NCI-H146 treated with DMSO at 0.1 percent for 48 hours (cell line): ENCODE measurements around the gene INAVA.
"Not testable (repeated sequence)": the region's sequence is repeated elsewhere in the genome, so short reads cannot be mapped to it uniquely, and the experiment has no call there.

Experiments
- DNase-seq: peaks from one replicate; lab custom pipeline; 2025; ENCODE audit not compliant: unreplicated experiment; lab: John Stamatoyannopoulos, UW

Gene INAVA

DNA sequence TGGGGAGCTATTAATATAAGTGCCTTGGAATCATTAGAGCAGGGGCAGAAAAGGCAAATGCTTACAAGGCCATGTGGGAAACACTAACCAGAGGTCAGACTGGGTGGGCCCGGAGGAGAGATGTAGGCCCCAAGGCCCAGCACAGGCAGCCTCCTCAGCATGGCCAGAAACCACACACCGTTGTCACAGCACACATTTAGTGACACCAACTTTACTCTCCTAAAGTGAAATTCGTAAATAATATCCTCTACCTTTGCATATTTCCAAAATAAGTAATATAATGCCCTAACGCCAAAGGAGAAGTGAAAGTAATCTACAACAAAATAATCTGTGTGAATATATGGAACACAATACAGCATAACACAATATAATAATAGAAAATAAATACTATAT is 66.2 kb downstream of the INAVA start:
- DNase-seq, result no peak

DNA sequence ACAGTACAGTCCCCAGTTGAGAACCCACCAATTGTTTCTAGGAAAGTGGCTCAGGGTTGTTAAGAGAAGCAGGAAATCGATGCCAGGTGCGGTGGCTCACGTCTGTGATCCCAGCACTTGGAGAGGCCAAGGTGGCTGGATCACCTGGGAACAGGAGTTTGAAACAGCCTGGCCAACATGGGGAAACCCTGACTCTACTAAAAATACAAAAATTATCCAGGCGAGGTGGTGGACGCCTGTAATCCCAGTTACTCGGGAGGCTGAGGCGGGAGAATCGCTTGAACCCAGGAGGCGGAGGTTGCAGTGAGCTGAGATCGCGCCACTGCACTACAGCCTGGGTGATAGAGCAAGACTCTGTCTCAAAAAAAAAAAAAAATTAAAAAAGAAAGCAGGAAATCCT is 67.5 kb downstream of the INAVA start:
- DNase-seq, result not testable (repeated sequence)

DNA sequence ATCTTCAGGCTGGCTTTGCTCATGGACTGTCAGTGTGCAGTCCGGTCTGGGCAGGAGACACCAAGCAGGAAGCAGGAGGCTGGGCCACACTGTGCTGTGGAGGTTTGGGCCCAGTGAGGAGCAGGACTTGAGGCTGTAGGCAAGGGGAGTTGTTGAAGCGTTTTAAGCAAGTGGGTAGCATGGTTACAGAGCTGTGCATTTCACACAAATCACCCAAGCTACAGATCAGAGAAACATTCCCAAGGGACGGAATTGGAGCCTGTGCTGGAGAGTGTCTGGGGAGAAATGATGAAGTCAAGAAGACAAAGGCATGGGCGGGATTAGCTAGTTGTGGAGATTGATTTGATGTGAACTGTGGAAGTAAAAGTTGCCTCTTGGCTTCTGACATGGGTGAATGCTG is 67.9 kb downstream of the INAVA start:
- no peak for DNase-seq

DNA sequence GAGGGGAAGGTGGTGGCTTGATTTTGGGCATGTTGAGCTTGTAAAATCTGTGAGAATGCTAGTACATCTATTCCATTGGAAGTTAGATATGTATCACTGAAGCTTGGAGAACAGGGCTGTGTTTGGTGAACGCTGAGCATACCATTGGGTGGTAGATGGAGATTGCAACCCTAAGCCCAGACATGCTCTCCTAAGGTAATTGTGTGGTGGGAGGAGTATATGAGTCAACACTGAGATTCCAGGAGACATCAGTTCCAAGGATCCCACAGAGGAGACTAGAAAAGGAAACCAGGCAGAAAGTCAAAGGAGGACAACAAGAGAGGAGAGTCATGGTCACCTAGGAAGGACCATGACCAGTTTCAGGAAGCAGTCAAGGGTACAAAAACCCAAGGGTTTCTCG is 68.4 kb downstream of the INAVA start:
- DNase-seq, result no peak

DNA sequence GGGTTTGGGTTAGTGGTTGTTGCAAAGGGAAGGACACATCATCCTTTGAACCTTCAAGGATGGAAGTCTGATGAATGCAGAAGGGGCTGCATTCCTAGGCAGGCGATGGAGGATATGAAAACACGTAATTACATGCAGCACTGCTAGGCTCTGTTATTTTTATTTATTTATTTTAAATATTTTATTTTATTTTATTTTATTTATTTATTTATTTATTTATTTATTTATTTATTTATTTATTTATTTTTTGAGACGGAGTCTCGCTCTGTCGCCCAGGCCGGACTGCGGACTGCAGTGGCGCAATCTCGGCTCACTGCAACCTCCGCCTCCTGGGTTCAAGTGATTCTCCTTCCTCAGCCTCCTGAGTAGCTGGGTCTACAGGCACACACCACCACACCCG is 69.2 kb downstream of the INAVA start:
- not testable (repeated sequence) for DNase-seq
